HG03108 (cell line): Measurements from ENCODE around the gene PTPRZ1.

Experiments used
- ATAC-seq: cut with Tn5 transposase; IDR thresholded peaks from one replicate; pipeline ENCODE4 v1.9.1; 2021; ENCODE audit warnings: moderate library complexity; ENCODE audit not compliant: unreplicated experiment

Gene PTPRZ1

GRCh38 chr7:122040147-122040546 is 167.2 kb downstream of the PTPRZ1 start:
- ATAC-seq = no peak

DNA sequence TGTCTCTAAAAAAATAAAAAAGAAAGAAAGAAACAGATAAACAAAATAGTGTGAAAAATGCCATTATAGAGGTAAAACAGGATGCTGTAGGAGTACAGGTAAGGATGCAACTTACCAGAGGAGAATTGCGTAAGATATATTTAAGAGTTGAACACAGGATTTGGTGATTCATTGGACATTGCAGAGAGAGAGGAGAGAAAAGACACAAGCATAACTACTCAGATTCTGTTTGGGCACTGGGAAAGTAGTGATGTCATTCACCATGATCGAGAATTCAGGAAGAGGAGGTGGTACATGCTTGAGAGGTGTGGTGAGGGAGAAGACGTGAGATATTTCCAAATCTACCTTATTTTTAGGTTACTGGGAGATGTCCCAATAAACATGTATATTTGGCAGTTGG is 173.4 kb downstream of the PTPRZ1 start:
- no peak for ATAC-seq

DNA sequence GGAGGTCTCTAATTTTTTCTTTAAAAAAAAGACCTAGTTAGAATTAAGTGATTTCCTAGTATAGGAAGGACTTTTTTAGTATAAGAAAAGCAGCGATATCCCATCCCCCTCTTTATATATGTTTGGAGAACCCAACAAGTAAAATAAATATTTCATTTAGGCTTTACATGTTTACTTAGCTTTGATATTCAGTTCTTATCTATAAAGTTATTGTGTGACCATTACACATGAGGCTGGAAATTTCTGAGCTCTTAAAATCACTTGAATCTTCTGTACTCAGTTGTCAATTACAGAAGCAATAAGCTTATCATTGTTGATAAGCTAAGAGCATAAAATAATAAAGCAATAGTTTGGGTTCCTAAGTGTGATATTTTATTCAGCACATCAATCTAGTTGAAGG is 181.4 kb downstream of the PTPRZ1 start:
- no peak for ATAC-seq

GRCh38 chr7:122055073-122055472 is 182.1 kb downstream of the PTPRZ1 start:
- ATAC-seq = no peak

- ATAC-seq = no peak
Observed at GRCh38 chr7:122056977-122057376, 184.0 kb downstream of the PTPRZ1 start.

GRCh38 chr7:122059542-122059941 is 186.6 kb downstream of the PTPRZ1 start:
- no peak for ATAC-seq

DNA sequence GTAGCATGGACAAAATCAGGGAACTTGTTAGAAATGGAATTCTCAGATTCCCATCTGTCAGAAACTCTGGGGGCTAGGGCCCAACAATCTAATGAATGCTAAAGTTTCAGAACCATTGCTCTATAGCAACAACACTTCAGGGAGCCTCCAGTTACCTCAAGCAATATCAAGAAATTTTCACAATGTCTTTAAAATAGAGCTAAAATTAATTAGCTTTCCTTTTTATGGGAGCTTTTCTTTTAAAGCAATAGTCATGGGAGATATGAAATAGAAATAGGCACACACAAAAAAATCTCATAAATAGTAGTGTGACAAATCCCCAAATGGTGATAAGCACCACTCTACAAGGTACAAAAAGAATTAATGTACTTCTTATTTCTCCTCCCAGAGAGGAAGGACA is 190.2 kb downstream of the PTPRZ1 start:
- ATAC-seq = no peak

- no peak for ATAC-seq
Observed at GRCh38 chr7:122064971-122065370, 192.0 kb downstream of the PTPRZ1 start.

GRCh38 chr7:122067077-122067476 is 194.1 kb downstream of the PTPRZ1 start:
- no peak for ATAC-seq

GRCh38 chr7:122068046-122068445 is 195.1 kb downstream of the PTPRZ1 start:
- no peak for ATAC-seq

DNA sequence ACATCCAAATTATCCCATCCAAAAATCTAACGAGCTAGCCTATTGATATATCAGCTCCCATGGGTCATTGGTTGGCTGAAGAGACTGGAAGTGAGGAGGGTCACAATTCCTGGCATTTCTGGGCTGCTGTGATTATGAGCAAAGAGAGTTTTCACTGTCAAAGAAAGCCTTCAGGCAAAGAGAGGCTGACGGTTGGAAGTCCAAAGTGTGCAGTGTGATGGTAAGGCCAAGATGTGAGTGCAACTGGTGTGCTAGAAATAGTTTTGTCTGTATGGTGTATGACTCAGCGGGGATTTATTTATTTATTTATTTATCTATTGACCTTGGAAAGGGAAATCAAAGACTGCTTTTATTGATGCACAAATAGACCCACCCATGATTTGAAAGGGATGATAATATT is 196.0 kb downstream of the PTPRZ1 start:
- ATAC-seq = no peak

DNA sequence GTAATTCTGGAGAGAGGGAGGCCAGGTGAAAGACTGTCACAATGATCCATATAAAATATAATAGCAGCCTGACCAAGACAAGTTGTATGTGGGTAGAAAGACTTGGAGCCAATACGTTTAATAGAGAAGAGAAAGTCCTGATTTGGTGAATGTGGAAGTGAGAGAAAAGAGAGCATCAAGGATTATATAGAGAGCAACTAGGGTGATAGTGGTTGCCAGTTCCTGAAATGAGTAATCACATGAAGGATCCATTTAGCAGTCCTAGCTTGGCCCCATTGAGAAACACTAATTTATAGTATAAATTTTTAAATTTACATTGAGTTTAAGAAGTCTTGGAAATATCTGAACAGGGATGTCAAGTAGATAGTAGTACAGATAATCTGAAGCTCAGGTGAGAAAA is 197.1 kb downstream of the PTPRZ1 start:
- no peak for ATAC-seq

DNA sequence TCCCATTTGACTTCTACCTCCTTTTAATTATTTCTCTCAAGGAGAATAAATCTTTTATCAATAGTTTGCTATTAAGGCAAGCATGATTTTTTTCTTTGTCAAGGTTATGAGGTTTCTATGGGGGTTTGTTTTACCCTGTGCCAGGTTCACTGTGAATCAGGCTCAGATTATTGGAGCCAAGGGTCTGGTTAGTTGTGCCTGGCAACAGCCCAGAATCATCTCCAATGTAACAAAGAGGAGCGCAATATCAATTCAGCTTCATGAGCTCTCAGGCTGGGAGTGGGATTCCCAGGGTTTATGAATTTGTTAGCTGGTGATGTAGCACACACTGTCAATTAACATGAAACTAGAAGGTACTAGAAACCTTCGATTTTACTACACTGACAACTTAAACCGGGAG is 197.9 kb downstream of the PTPRZ1 start:
- ATAC-seq = no peak

DNA sequence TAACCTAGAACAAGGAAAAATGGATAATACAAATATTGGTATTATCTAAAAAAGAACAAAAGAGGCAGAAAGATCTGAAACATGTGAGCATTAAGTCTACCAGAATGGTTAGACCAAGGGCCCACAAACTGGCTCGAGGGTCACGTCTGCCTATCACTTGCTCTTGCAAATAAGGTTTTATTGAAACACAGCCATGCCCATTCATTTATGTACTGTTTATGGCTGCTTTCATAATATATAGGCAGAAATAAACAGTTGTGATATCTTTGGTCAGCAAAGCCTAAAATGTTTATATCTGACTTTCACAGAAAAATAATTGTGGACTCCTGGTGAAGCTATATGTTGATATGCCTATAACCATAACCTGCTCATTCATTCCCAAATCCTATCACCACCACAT is 199.3 kb downstream of the PTPRZ1 start:
- no peak for ATAC-seq

DNA sequence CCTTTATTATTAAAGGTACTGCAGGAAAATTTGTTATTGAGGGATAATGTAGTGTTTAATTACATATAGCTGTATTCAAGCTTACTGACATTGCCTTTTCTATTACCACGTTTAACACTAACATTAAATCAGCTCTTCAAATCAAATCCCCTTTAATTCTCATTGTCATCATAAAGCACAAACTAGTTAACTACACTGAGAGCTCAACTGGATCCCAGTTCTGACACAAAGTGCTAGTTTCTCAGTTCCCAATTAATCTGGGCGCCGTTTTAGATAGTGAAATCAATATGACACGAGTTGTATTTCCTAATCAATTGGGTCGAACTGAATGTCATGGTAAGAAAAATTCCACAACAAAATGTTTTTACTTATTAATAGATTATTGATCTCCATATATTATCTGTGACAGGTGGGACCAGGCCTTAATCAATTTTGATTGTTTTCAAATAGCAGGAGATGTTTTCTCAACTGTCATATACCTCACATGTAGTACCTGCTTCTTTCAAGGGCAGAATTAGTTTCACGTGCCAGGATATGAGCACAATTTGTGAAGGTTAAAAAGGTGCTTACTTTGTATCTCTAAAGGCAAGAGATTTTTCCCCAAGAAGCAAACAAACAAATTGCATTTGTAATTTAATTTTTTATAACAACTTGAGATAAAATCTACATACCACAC is 200.1 kb downstream of the PTPRZ1 start:
- ATAC-seq = no peak

GRCh38 chr7:122073635-122074034 is 200.7 kb downstream of the PTPRZ1 start:
- no peak for ATAC-seq

- no peak for ATAC-seq
Observed at GRCh38 chr7:122082160-122082559, 209.2 kb downstream of the PTPRZ1 start.

DNA sequence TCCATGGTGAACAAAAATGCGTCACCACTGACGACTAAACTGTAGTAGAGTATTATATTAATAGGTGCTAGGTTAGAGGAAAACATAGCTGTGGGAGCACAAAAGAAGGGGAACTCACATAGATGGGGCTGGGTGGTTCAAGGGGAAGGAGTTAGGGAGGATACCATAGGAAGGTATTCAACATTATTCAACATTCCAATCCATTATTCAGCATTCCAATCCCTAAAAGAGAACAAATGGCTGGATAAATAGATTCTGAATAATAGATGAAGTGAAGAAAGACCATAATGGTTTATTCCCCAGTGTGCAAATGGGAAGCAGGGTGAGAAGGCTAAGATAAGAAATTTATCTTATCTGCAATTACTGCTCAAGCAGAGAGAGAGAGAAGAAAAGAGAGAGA is 209.7 kb downstream of the PTPRZ1 start:
- ATAC-seq = no peak

GRCh38 chr7:122092964-122093797 is 220.2 kb downstream of the PTPRZ1 start:
- ATAC-seq = no peak

DNA sequence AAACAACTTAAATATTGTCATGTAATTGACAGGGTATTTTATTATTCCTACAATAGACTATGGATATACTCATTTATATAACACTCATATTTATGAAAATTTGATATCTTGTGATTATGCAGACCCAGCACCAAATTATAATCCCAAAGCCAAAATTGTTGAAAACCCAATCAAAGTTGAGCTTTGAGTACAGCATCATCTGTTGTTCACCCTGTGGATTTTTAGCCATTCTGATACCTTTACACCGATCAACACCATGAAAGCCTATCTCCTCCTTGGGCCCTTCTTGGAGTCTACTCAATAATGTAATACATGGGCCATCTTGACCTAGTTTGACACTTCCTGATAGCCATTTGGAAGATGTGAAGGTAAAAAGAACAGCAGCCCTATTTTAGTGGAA is 221.6 kb downstream of the PTPRZ1 start:
- no peak for ATAC-seq

DNA sequence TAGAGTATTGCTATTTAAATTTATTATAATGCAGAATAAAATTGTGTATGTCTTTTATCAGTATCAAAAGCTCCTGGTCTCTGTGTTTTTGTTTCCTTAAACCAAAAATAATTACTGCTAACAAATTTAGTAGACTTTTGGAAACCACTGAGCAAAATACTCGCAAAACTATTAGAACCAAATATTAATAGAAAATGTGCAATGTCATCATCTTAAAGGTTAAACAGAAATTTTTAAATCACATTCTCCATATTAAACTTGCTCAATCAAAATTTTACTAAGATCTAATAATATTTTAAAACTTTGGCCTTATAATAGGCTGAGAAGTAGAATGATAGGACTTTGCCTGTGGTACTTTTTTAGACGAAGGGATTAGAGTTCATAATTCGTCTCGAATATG is 222.7 kb downstream of the PTPRZ1 start:
- no peak for ATAC-seq

GRCh38 chr7:122100021-122100420 is 227.1 kb downstream of the PTPRZ1 start:
- ATAC-seq = no peak

DNA sequence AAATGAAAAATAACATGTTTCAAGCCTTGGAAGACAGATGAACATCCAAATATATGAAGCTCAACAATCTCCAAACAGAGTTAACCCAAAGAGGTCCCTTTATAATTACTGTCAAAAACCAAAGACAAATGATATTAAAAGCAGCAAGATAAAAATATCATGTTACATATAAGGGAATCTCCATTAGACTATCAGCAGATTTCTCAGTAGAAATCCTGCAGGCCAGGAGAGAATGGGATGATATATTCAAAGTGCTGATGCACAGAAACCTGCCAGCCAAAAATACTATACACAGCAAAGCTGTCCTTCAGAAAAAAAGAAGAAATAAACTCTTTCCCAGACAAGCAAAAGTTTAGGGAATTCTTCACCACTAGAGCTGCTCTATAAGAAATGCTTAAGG is 230.1 kb downstream of the PTPRZ1 start:
- no peak for ATAC-seq
